Measurements from ENCODE around the gene SERGEF.

SERGEF gene

GRCh38 chr11:17766073-17766359 lies 246.8 kb downstream of the SERGEF start:
- no peak for DNase-seq

- no peak for DNase-seq
Measured at GRCh38 chr11:17765356-17766072, 247.3 kb downstream of the SERGEF start.

- DNase-seq = no peak
Measured at GRCh38 chr11:17764446-17765218, 248.2 kb downstream of the SERGEF start.

GRCh38 chr11:17763703-17764102 lies 249.1 kb downstream of the SERGEF start:
- DNase-seq = no peak

GRCh38 chr11:17763244-17763643 lies 249.6 kb downstream of the SERGEF start:
- no peak for DNase-seq

GRCh38 chr11:17762309-17762974 lies 250.4 kb downstream of the SERGEF start:
- DNase-seq = no peak

- DNase-seq = no peak
Measured at GRCh38 chr11:17760102-17761029, 252.5 kb downstream of the SERGEF start.

- no peak for DNase-seq
Measured at GRCh38 chr11:17755891-17756290, 257.0 kb downstream of the SERGEF start.

GRCh38 chr11:17753641-17754040 lies 259.2 kb downstream of the SERGEF start:
- no peak for DNase-seq

GRCh38 chr11:17753153-17753552 lies 259.7 kb downstream of the SERGEF start:
- no peak for DNase-seq

GRCh38 chr11:17752144-17752543 lies 260.7 kb downstream of the SERGEF start:
- no peak for DNase-seq

GRCh38 chr11:17751558-17751957 lies 261.3 kb downstream of the SERGEF start:
- DNase-seq = no peak

- no peak for DNase-seq
Measured at GRCh38 chr11:17750801-17751165, 262.1 kb downstream of the SERGEF start.

GRCh38 chr11:17750013-17750800 lies 262.6 kb downstream of the SERGEF start:
- no peak for DNase-seq

- DNase-seq = no peak
Measured at GRCh38 chr11:17748761-17749721, 263.8 kb downstream of the SERGEF start.

- DNase-seq = no peak
Measured at GRCh38 chr11:17748044-17748443, 264.8 kb downstream of the SERGEF start.

GRCh38 chr11:17747131-17747955 lies 265.5 kb downstream of the SERGEF start:
- no peak for DNase-seq

- DNase-seq = no peak
Measured at GRCh38 chr11:17746096-17746495, 266.8 kb downstream of the SERGEF start.

- no peak for DNase-seq
Measured at GRCh38 chr11:17745023-17745772, 267.6 kb downstream of the SERGEF start.
